COR-L47 (cell line): ENCODE data around the gene NKAIN1.
A peak's percentile ranks its signal among the peaks of the same experiment; 100 is the strongest.
"Not testable (repeated sequence)": the region's sequence is repeated elsewhere in the genome, so short reads cannot be mapped to it uniquely, and the experiment has no call there.

Experiments used
- DNase-seq: peaks from one replicate; lab custom pipeline; 2025; lab: John Stamatoyannopoulos, UW

The NKAIN1 gene

DNA sequence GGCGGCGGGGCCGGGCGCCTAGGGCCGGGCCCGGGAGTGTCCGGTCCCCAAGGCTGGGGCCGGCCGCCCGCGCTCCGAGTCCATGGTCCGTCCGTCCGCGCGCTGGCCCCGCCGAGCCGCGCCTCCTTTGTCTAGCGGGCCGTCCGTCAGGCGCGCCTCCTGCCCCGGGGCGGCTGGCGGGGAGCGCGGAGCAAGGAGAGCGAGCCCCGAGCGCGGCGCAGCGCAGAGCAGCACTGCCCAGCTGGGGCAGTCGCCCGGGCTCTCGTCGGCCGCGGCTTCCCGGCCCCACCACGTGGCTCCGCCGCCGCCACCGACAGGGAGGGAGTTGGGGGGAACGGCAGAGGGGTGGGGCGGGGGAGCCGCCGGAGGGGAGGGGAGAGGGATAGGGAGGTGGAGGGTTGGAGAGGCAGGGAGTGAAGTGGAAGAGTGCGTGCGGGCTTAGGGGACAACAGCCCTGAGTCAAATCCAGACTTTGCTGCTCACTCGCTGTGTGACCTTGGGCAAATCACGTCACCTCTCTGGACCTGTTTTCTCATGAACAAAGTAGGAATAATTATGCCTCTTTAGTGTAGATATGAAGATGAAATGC lies at the start of gene NKAIN1:
Gene NKAIN1 (minus strand): TSS at position 235 of the 589 bp plus-strand sequence. CDS start 340 bp downstream, outside the sequence.
- DNase-seq = no peak

- no peak for DNase-seq
Observed at GRCh38 chr1:31289021-31289420, 49.3 kb upstream of the NKAIN1 start.

DNA sequence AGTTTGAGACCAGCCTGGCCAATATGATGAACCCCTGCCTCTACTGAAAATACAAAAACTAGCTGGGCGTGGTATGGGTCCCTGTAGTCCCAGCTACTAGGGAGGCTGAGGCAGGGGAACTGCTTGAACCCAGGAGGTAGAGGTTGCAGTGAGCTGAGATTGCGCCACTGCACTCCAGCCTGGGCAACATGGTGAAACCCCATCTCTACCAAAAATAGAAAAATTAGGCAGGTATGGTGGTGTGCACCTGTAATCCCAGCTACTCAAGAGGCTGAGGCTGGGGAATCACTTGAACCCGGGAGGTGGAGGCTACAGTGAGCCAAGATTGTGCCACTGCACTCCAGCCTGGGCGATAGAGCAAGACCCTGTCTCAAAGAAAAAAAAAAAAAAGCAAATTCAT lies 48.1 kb upstream of the NKAIN1 start:
- not testable (repeated sequence) for DNase-seq

GRCh38 chr1:31282426-31282825 lies 42.7 kb upstream of the NKAIN1 start:
- DNase-seq = not testable (repeated sequence)

GRCh38 chr1:31273619-31274018 lies 33.9 kb upstream of the NKAIN1 start:
- DNase-seq = no peak

GRCh38 chr1:31272369-31272768 lies 32.7 kb upstream of the NKAIN1 start:
- DNase-seq = no peak

DNA sequence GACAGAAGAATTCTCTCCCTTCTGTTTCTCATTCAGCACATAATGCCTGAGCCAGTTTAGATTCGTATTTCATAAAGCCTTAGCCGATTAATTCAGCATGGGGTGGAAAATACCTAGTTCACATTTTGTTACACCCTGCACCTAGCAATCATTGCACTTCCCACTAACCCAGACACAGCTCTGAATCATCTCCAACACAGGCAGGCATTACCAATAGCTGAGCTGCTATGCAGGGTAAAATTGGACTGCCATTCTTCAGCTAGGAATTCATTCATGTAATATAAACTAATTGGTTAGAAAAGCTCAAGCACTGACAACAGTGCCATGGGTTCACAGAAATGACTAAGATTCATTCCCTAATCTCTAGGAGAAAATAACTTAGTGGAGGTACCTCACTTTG lies 26.9 kb upstream of the NKAIN1 start:
- DNase-seq = no peak

DNA sequence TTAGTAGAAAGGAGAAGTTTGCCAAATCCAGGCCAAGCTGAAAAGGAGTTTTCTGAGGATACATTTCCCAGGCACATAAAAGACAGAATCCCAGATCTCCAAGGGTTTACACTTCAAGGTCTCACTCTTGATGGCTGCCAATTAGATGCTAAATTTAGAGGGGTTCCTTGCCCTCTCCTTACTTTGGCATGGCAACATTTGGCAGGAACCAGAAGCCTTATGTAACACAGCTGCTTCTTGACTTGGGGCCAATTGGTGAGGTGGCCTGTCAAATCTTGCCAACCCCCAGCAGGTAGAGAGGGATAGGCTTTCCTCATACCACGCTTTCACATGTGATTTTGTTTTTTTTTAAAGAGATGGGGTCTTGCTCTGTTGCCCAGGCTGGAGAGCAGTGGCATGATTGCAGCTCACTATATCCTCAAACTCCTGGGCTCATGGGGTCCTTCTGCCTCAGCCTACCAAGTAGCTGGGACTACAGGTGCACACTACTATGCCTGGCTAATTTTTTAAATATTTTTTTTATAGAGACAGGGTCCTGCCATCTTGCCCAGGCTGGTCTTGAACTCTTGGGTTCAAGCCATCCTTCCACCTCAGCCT lies 25.2 kb upstream of the NKAIN1 start:
- no peak for DNase-seq

GRCh38 chr1:31263408-31263807 lies 23.7 kb upstream of the NKAIN1 start:
- DNase-seq = no peak

- DNase-seq = not testable (repeated sequence)
Observed at GRCh38 chr1:31262393-31262792, 22.7 kb upstream of the NKAIN1 start.

DNA sequence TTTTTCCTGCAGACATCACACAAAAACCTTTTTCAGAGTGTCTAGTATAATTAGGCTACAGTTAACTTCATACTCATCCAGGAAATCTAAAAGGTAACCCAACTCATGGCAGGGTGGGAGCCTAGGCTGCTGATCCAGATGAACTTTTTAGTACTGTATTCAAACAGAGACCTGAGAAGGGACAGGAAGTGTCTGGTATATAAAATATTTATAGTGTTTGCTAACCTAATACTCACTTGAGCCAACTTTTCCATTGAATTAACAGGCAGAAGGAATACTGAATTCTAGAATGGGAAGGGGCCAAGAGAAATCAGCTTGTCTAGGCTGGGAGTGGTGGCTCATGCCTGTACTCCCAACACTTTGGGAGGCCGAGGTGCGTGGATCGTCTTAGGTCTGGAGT lies 22.2 kb upstream of the NKAIN1 start:
- no peak for DNase-seq

- no peak for DNase-seq
Observed at GRCh38 chr1:31259746-31260145, 20.1 kb upstream of the NKAIN1 start.

GRCh38 chr1:31258581-31258980 lies 18.9 kb upstream of the NKAIN1 start:
- no peak for DNase-seq

DNA sequence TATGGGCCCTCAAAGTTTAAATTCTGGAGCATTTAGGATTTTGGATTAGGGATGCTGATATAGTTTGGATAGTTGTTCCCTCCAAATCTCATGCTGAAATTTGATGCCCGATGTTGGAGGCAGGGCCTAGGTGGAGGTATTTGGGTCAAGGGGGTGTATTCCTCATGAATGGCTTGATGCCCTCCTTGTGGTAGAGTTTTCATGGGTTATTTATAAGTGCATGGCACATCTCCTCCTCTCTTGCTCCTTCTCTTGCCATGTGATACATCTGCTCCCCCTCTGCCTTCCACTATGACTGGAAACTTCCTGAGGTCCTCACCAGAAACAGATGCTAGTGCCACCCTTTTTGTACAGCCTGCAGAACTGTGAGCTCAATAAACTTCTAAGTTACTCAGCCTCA lies 17.5 kb upstream of the NKAIN1 start:
- no peak for DNase-seq

- DNase-seq = no peak
Observed at GRCh38 chr1:31249854-31250253, 10.2 kb upstream of the NKAIN1 start.

- no peak for DNase-seq
Observed at GRCh38 chr1:31248276-31248675, 8.6 kb upstream of the NKAIN1 start.

DNA sequence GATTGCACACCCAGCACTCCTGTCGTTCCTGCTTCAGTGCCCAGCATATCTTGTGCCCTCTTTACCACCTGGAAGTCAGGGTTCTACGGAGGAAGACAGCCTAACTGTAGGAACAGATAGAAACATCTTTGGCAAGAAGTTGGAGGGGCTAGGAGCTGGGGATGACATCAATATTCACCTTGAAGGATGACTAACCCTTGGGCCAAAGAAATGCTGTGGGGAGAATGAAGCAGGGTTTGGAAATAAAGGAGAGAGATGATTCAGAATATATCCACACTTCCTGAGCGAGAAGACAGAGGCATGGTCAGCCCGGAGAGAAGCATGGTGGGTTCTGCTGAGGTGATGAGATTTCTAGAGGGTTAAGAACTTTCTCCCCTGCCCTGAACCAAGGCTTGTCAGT lies 4.6 kb upstream of the NKAIN1 start:
- no peak for DNase-seq

DNA sequence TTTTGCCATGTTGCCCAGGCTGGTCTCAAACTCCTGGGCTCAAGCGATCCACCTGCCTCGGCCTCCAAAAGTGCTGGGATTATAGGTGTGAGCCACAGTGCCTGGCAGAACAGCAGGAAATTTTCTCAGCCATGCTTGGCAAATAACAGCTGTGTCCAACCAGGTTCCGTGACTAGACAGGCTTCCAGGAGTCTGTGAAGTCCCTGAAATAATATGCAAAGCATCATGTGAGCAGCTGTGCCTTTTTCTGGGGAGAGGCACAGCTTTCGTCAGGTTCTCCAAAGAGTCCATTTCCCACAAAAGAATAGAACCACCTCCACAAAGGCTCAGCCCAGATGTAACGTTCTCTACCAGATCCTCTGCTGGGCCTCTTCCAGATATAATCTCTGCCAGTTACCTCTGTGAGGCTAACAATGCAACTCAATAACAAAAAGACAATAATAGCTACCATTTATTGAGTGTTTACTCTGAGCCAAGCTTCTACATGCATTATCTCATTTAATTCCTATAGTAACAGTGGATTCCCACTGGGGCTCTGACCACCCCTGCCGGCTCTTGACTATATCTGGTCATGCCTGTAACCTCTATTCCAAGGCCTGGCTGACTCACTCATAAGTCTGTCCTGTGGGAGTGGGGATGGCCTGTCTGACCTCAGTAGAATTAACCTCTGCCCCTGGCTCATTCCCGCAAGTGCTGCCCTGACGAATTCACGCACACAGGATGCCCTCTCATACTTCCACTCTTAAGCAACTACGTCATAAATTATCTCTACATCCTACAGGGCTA lies 4.0 kb upstream of the NKAIN1 start:
- no peak for DNase-seq

DNA sequence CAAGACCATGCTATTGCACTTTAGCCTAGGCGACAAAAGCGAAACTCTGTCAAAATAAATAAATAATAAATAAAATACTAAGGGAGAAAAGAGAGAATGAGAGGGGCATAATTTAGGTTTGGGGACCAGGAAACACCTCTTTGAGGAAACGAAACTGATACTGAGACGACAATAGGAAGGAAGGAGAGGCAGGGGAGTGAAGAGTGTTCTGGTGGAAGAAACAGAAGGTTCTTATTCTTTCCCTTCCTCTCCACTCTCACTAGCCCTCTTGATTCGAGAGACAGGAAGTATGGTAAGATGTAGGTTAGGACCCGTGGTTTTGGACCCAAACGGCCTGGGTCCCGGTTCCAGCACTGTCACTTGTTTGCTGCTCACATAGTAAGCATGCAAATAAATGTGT lies 1.6 kb upstream of the NKAIN1 start:
- no peak for DNase-seq

DNA sequence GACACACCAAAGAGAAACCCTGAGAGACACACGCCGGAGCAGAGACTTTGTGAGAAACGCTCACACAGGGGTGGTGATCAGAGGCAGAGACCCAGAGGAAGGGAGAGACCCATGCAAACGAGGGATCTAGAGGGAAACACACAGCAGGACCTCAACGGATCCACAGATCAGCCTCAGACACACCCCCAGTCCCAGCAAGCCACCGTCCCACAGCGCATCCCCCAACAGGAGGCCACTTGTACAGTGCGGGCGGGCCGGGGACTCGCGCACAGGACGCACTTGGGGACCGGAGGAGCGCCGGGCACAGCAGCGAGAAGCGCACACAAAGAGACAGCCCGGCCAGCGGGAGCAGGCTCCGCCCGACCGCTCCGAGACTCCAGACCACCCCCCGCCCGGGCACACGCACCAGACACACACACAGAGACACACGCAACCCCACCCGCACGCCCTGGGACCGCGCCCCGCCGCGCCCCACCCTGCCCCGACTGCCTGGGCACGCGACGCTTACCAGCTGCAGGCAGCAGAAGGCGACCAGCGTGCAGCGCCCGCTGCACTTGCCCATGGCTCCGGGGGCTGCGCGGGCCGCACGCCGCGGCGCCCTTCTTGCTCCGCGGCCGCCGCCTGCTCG lies 587 bp downstream of the NKAIN1 start:
- DNase-seq = peak; percentile 31

DNA sequence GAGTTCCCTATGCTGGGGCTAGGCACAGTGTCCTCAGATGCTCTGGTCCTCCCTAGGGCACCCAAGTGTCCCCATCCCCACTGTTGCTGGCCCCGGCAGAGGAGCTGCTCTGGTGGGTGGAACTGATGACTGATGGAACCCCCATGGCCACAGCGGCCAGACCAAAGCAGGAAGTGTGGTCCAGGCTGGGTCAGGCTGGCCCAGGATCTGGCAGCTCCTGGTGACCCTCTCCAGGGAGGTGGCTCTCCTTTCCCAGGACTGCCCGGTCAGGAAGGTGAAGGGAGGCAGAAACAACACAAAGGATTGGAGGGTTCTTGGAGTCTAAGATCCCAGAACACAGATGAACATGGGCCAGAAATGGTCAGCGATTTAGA lies 1.1 kb downstream of the NKAIN1 start:
- DNase-seq = no peak

GRCh38 chr1:31234870-31235269 lies 4.8 kb downstream of the NKAIN1 start:
- DNase-seq = no peak

GRCh38 chr1:31234123-31234708 lies 5.5 kb downstream of the NKAIN1 start:
- no peak for DNase-seq
